Right forelimb (tissue), 1 donor: ENCODE measurements around the gene CHRND.

Experiments used
- DNase-seq: peaks from one replicate; pipeline ENCODE4 v3.0.0-alpha.2; 2018

CHRND gene

GRCh38 chr2:232488097-232488711 is 37.8 kb upstream of the CHRND start:
- DNase-seq: no peak

- no peak for DNase-seq
Observed at GRCh38 chr2:232488721-232489300, 37.1 kb upstream of the CHRND start.

- DNase-seq: no peak
Observed at GRCh38 chr2:232489516-232490220, 36.3 kb upstream of the CHRND start.

- peak; percentile 24 for DNase-seq
Observed at GRCh38 chr2:232490221-232491138, 35.5 kb upstream of the CHRND start.

- no peak for DNase-seq
Observed at GRCh38 chr2:232491139-232491780, 34.7 kb upstream of the CHRND start.

GRCh38 chr2:232492236-232492848 is 33.6 kb upstream of the CHRND start:
- DNase-seq: no peak

- no peak for DNase-seq
Observed at GRCh38 chr2:232492963-232493700, 32.8 kb upstream of the CHRND start.

- DNase-seq: no peak
Observed at GRCh38 chr2:232493701-232494474, 32.1 kb upstream of the CHRND start.

- no peak for DNase-seq
Observed at GRCh38 chr2:232494542-232494941, 31.4 kb upstream of the CHRND start.

GRCh38 chr2:232495292-232495691 is 30.7 kb upstream of the CHRND start:
- no peak for DNase-seq

- DNase-seq: no peak
Observed at GRCh38 chr2:232496501-232497270, 29.3 kb upstream of the CHRND start.

GRCh38 chr2:232497348-232497747 is 28.6 kb upstream of the CHRND start:
- DNase-seq: no peak

GRCh38 chr2:232498452-232498851 is 27.5 kb upstream of the CHRND start:
- DNase-seq: no peak

GRCh38 chr2:232501331-232501771 is 24.6 kb upstream of the CHRND start:
- no peak for DNase-seq

GRCh38 chr2:232501794-232502390 is 24.1 kb upstream of the CHRND start:
- no peak for DNase-seq

GRCh38 chr2:232502511-232502910 is 23.4 kb upstream of the CHRND start:
- no peak for DNase-seq

- peak; percentile 58 for DNase-seq
Observed at GRCh38 chr2:232502911-232503808, 22.8 kb upstream of the CHRND start.

GRCh38 chr2:232503809-232504323 is 22.1 kb upstream of the CHRND start:
- no peak for DNase-seq
